Measurements from ENCODE around the gene OR8B4.
"Not testable (repeated sequence)": the region's sequence is repeated elsewhere in the genome, so short reads cannot be mapped to it uniquely, and the experiment has no call there.

The OR8B4 gene

GRCh38 chr11:124403186-124403585 is 21.5 kb downstream of the OR8B4 start:
- not testable (repeated sequence) for DNase-seq

DNA sequence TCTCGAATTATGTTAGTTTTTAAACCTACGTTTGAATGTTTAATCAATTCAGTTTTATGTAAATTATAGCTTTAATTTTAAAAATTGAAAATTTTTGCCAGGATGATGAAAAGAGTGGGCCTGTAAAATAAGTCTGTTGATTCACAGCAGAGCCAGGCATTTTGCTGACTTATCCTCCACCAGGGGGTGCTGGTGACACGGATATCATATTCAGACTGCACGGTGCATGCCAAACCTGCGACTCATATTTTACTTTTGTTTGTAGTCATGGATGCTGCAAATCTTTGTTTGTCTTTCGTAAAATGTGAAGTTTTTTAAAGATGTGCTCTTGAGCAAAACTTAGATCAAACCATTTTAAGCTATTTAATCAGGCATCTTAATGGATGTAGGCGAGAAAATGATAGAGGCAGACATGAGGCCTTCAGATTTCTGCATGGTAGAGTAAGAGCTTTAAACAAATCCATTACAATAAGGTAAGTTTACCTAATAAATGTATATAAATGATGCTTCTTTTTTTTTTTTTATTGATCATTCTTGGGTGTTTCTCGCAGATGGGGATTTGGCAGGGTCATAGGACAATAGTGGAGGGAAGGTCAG is 22.2 kb downstream of the OR8B4 start:
- no peak for DNase-seq

DNA sequence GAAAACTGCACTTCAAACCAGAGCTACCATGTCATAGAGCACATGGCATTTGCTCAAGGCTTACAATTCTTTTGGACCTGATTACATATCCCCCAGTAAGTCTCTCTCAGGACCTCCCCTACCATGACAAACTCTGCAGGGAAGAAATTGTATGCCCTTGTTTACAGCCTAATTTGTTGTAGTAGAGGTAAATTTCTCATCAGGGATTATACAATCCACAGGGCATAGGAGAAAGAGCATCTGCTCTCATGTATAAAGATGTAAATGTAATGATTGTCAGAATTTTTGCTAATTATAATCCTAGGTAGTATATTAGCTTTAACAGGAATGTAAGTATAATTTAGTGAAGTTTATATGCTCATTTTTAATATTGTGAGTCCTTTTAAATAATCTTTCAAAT is 25.7 kb downstream of the OR8B4 start, which contains the start of gene OR8B3:
TSS of gene OR8B3 (minus strand) at position 101 of the 400 bp plus-strand sequence. CDS start 1,673 bp downstream, outside the sequence.
- DNase-seq, result no peak

GRCh38 chr11:124396847-124397246 is 27.8 kb downstream of the OR8B4 start:
- DNase-seq, result not testable (repeated sequence)

GRCh38 chr11:124394408-124394807 is 30.3 kb downstream of the OR8B4 start:
- DNase-seq, result no peak

GRCh38 chr11:124384399-124384798 is 40.3 kb downstream of the OR8B4 start, which contains the start of gene OR8B2:
TSS of gene OR8B2 (minus strand) at chr11:124384499. CDS start at chr11:124383343, 1,156 bp downstream.
- DNase-seq, result no peak

DNA sequence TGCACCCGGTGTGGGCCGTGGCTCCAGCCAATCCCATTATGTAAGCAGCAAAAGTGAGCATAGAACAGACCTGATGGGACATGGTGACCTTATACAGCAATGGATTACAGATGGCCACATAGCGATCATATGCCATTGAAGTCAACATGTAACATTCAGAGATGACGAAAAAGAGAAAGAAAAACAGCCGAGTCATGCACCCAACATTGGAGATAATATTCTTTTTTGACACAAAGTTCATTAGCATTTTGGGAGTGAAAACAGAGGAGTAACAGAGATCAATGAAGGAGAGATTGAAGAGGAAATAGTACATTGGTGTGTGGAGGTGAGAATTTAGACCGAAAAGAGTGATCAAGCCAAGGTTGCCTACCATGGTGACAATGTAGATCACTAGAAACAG is 41.8 kb downstream of the OR8B4 start:
- not testable (repeated sequence) for DNase-seq

GRCh38 chr11:124380585-124380984 is 44.1 kb downstream of the OR8B4 start:
- no peak for DNase-seq

GRCh38 chr11:124376280-124376679 is 48.4 kb downstream of the OR8B4 start:
- no peak for DNase-seq
